HG02973 (cell line): ENCODE measurements around the gene MYMX.

ENCODE experiments used
- ATAC-seq: cut with Tn5 transposase; IDR thresholded peaks from one replicate; pipeline ENCODE4 v1.9.1; 2021; ENCODE audit warnings: moderate library complexity; ENCODE audit not compliant: unreplicated experiment

Gene MYMX

DNA sequence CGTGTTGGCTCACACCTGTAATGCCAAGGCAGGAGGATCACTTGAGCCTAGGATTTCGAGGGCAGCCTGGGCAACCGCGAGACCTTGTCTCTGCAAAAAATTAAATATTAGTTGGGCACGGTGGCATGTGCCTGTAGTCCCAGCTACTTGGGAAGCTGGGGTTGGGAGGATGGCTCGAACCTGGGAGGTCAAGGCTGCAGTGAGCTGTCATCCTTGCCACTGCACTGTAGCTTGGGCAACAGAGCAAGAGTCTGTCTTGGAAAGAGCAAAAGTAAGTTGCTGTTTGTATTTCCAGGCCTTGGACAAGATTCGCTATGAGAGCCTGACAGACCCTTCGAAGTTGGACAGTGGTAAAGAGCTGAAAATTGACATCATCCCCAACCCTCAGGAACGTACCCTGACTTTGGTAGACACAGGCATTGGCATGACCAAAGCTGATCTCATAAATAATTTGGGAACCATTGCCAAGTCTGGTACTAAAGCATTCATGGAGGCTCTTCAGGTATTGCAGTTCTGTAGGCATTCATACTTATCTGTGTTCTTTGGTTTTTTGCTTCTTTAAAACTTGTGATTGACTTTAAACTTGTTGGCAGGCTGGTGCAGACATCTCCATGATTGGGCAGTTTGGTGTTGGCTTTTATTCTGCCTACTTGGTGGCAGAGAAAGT lies 32.5 kb downstream of the MYMX start:
- no peak for ATAC-seq

DNA sequence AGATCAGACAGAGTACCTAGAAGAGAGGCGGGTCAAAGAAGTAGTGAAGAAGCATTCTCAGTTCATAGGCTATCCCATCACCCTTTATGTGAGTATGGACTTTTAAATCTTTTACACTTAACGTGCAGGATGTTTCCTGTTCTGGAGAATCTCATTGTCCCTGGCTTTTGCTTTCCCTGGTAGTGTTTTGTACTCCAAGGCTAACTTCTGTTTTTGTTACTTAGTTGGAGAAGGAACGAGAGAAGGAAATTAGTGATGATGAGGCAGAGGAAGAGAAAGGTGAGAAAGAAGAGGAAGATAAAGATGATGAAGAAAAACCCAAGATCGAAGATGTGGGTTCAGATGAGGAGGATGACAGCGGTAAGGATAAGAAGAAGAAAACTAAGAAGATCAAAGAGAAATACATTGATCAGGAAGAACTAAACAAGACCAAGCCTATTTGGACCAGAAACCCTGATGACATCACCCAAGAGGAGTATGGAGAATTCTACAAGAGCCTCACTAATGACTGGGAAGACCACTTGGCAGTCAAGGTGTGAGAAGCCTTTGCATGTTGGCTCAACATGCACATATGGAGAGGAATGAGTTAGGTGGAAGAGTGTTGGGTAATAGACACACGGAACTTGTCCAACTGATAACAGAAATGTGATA lies 33.5 kb downstream of the MYMX start:
- no peak for ATAC-seq

DNA sequence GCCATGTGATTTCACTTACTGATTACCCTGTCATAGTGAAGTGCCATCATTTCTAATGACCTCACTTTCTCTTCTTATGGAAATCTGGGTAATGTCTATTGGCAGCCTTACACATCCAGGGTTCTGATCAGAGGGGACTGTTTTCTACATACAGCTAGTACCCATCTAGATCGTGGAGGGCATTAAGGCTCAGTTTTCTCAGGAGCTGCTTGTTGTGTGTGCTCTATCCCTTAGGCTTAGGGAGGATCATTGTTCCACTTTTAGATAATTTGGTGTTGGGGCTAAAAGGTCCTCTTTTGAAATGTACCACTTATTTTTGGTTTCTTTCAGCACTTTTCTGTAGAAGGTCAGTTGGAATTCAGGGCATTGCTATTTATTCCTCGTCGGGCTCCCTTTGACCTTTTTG lies 34.0 kb downstream of the MYMX start:
- ATAC-seq: no peak

DNA sequence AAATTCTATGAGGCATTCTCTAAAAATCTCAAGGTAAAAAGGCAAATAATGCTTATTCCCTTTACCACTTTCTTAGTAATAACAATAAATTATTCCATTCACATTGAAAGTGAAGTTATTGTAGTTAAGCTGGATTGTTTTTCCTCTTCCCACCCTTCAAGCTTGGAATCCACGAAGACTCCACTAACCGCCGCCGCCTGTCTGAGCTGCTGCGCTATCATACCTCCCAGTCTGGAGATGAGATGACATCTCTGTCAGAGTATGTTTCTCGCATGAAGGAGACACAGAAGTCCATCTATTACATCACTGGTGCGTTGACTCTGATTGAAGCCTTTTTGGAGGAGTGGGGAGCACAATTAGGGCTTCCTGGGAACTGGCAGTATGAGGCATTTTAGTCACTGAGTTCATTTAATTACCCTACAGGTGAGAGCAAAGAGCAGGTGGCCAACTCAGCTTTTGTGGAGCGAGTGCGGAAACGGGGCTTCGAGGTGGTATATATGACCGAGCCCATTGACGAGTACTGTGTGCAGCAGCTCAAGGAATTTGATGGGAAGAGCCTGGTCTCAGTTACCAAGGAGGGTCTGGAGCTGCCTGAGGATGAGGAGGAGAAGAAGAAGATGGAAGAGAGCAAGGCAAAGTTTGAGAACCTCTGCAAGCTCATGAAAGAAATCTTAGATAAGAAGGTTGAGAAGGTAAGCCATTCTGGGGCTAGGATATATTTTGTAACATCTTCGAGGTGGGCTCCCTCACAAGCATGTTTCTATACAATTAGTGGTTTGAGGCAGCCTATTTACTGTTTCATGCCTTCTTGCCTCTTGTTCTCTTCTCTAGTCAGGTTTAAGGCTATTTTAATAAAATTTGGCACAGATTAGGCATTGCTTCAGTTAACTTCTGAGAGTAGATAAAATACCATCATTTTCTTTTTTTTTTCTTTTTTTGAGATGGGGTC lies 35.1 kb downstream of the MYMX start:
- no peak for ATAC-seq

DNA sequence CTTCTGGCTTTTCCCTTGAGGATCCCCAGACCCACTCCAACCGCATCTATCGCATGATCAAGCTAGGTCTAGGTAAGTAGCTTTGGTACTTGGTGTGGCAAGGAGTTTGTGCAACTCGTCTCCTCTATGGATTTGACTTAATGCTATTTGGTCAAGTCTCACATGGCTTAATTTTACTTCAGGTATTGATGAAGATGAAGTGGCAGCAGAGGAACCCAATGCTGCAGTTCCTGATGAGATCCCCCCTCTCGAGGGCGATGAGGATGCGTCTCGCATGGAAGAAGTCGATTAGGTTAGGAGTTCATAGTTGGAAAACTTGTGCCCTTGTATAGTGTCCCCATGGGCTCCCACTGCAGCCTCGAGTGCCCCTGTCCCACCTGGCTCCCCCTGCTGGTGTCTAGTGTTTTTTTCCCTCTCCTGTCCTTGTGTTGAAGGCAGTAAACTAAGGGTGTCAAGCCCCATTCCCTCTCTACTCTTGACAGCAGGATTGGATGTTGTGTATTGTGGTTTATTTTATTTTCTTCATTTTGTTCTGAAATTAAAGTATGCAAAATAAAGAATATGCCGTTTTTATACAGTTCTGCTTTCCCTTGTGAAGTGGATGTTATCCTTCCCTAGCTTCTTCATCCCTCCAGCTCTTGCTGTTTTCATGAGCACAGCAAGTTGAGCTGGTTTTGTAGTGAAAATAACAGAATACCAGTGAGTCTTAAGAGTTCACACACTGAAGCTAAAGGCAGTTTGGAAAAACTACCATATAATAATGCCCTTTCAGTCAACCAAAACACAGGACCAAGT lies 36.8 kb downstream of the MYMX start:
- no peak for ATAC-seq

DNA sequence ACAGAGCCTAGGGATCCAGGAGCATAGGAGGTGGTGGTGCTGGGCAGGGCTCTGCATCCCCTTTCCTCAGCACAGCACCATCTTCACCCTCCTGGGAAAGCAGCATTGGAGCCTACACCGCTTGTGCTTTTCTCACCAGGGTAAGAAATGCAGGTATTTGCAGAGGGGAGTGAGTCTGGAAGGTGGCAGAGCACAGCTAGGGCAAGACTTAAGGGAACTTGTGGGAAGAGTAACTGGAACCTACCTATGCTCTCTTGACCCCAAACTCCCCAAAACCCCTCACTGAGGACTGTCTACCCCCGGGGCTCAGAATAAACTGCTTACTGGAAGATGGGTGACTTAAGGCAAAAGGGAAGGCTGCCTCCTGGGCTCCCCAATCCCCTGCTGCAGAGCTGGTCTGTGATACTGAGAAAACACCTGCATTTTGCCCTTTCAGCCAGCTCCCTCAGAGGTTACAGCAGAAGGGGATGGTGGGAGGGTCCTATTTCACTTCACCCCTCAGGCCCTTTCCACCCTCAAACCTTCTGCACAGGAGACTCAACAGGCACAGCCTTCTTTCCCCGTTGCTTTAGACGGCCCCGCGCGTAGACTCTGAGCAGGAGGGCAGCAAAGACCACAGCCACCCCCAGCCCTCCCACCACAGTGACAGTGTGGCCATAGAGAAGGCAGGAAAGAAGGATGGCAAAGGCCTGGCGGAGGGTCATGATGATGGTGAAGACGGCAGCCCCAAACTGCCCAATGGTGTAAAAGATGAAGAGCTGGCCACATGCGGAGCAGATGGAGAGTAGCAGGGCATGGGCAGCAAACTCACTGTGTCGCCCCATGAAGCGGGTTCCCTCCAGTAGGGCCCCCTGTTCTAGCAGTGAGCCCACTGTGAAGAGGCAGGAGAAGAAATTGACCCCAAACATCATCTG lies 37.7 kb downstream of the MYMX start:
- no peak for ATAC-seq

DNA sequence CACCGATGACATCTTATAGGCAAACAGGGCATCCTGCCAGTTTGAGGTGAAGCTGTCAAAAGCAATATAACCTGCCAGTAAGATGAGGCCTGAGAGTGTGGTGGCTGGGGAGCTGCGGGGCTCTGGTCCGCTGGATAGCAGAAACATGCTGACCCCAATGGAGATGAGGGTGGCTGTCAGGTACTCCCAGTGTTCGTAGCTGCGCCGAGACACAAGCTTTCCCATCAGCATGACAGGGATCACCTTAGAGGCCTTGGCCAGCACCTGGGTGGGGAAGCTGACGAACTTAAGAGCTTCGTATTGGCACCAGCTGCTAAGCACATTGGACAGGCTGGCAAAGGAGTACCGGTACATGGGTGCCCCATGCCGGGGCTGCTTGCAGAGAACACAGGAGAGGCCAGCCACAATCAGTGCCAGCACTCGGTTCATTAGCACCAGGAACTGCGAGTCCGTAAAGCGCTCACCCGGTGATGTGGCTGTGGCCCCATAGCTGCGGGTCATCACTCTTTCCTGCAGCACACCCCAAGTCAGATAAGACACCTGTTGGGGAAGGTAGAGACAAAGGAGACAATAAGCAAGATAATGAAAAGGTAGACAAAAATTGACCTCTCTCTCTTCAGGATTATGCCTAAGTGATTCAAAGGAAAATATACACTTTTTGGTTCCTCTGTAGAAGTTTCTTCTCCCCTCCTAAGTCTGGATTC lies 38.5 kb downstream of the MYMX start:
- no peak for ATAC-seq

DNA sequence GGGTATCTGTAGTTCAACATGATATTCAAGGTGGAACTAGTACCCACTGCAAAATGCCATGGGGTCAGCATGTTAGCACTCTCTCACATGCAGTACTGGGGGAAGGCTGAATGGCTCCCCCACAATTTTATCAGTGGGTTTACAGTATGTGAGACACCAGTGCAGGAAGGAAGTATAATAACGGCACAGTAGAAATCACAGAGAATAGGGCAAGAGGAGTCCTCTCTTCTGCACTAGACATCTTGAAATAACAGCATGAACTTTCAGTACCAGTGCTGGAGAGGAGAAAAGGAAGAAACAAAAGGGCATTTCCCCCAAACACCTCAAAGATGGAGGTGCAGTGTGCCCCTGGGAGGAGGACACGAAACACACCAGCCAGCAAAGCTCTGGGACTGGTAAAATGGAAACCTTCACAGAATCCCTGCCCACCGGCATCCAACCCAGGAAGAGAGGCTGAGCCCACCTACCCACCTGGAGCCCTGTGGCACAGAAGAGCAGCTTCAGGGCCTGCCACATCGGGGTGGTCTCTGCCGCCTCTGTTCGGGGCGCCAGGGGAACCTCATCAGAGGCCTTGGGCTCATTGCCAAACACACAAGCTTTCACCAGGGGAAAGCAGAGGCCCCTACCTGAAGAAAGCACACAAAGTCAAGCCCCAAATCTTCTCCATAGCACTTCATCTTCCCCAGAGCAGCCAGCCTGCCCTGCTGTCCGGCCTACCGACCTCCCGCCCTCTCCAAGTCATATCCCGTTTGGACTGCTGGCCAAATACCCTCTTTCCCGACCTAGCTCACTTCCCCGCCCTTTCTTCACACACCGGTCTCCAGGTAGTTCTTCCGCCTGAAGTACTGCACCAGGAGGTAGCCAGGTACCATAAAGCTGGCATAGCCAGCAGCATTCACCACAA lies 39.4 kb downstream of the MYMX start:
- ATAC-seq: no peak

DNA sequence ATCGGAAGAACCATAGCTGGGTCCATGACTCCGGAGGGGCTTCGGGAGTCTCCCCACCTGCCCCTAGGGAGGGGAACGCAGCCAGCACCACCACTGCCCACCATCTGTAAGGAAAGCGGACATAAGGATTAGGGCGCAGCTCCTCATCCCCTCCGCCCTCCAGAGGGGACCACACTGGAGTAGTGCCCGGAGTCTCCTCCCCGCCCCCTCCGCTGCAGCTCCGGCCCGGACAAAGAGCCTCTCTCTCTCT lies 40.0 kb downstream of the MYMX start:
- ATAC-seq: no peak

DNA sequence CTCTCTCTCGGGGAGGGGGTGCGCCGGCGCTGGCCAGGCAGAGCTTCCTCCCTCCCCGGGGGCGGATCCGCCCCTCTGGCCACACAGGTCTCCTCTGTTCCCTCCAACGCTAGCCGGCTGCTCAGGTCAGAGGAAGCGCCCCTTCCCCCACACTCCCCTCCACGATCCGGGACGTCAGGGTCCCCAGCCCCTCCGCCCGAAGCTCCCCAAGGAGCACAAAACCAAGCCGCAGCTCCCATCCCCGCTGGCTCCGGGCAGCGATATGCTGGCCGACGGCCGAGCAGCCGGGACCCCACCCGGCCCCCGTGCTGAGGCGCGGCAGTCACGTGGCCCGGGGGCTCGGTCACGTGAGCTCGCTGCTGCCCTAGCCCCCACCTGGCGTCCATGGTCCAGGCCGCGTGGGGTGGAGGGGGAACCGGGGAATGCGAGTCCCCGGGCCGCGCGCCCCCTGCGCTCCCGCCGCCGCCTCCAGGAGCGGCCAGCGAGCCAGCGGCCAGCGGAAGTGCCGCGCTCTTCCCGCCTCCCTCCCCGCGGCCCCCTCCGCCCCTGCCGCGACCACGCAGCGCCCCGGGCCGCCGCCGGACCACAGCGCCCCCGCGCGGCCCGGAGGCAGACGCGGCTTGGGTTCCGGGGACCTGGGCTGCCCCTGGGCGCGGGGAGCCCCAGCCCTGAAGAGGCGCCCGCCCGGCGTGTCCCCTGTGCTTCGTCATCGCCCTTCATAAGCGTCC lies 40.5 kb downstream of the MYMX start, which contains the start of gene SLC35B2:
SLC35B2 (minus strand) TSS at position 504 of the 728 bp plus-strand sequence; CDS start at position 386, 118 bp downstream.
- peak; percentile 41 for ATAC-seq

DNA sequence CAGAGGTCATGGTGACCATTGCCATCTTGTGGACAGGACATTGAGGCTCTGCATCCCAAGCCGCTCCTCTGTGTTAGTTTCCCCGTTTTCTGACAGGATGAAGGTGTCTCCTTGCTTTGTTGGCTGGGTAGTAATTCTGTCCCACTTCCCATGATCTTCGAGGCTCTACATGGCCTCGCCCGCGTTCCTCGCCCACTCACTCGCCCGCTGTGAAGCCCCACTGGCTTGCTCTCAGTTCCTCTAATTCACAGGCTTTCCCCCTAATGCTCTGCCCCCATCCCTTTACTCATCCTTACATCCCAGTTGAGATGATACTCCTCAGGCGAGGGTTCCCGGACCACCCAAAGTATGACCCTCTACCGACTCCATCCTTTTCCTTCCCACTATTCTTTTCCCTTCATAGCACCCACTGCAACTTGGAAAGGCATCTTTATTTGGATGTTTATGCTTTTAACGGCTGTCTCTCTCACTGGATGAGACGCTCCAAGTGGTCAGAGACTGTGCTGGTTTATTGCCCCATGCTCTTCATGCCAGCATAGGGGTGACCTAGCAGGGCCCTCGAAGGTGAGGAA lies 41.1 kb downstream of the MYMX start:
- ATAC-seq: peak; percentile 13

DNA sequence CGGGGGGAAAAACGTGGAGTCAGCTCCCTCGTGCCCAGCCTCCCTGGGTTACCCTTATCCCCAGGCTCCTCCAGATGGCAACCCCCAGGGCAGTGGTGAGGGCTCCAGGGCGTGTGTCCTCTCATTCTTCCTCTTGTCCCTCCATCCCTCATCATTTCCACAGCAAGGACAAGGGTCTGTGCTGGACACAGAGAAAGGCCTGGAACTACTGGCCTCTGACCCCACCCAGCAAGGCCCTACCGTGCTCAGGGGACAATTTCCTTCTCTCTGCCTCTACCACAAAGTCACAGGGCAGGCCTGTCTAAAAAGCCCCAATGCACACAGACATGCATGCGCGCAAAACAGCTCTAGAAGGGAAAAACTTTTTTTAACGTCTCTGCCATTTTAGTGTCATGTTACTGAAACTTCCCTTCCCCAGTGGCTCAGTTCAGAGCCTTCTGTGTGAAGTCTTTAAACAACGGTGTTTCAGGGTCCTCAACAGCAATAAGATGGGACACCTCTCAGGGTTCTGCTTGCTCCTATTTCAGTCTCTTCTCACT lies 41.7 kb downstream of the MYMX start:
- no peak for ATAC-seq

DNA sequence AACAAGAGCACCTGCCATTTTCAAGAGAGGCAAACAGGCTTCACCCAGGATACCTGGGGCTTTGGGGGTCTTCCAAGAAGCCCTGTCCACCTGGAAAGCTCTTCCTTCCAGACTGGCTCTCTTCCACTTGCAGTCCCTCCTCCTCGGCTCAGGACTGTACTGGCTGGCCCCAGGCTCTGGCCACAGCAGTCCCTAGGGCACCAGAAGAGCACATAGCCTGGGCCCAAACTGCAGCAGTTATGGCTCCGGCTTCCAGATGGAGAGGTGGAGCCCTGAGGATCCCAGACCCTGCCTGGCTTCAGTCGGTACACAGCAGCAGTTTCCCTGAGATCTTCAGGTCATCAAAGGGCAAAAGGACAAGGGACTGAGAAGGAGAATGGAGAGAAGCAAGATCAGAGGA lies 42.2 kb downstream of the MYMX start:
- no peak for ATAC-seq

DNA sequence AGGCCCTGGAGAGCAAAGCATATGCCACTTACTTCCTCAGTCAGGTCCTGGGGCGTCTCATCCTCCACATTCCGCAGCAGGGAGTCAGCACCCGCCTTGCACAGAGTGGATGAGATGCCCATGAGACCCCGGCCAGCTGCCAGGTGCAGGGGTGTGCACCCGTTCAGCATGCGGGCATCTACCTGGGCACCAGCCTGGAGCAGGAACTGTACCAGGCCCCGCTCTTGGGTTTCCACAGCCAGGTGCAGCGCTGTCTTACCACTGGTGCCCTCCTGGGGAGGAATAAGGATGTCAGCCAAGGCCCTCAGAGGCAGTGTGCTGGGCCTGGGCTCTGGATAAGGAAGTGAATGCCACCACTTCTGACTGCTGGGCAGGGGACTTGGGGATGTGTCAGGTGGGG lies 43.3 kb downstream of the MYMX start:
- ATAC-seq: no peak

DNA sequence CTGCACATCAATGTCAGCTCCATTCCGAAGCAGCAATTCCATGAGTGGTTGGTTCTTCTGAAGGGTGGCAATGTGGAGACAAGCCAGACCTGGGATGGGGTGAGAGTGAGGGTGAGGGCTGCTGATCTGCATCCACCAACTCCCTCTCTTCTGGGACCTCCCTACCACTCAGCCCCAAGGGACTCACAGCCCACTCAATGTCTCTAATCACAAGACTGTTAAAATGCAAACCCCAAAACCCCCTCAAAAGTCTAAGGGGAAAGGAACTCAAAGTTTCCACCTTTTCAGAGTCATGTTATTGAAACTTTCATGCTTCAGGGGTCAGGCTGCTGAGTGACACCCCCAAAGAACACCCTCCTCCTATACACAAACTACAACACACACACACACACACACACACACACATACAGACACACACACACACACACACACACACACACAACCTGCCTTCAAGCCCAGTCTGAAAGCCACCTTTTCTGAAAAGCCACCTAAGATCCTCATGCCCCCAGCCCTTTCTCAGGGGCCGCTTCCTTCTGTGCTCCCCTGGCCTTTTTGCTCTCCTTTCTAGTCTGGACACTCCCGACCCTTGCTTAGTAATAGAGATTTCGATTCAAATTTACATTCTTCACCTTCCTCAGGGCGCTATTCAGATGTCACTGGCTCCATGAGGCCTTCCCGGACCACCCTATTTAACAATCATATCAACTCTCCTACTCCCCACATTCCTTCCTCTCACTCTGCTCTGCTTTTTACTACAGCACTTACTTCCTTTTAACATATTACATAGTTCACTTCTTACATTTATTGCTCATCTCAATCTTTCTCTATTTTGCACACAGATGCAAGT lies 43.9 kb downstream of the MYMX start:
- ATAC-seq: no peak

DNA sequence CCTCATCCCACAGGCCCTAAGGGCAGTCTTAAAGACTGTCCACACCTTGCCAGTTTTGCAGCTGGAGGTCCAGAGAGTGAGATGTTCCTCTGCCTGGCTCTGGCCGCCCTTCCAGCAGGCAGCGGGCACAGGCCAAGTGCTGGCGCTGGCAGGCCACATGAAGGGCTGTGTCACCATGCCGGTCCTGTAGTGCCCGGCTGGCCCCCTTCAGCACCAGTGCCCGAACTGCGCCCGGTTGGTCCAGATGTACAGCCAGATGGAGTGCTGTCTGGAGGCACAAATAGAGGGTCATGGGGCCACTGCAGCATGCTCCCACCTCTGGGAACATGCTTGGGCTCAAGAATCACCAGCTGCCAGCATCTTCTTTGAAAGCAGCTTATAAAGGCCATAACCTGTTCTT lies 44.9 kb downstream of the MYMX start:
- no peak for ATAC-seq
